Trophoblast cell (in vitro differentiated cells and primary cell): ENCODE data around the gene DBF4B.

ENCODE experiments used
- DNase-seq, 2 donors: peaks; one replicate each; pipeline ENCODE4 v3.0.0-alpha.2; 2016
- H2AFZ ChIP-seq: 2 replicates; pipeline ENCODE4 v1.6.1; 2013; ENCODE audit warnings: low read length, moderate library complexity, mild to moderate bottlenecking; ENCODE audit not compliant: insufficient read depth, poor library complexity
- H2AK5ac ChIP-seq: 2 replicates; pipeline ENCODE4 v1.6.1; 2013; ENCODE audit warnings: mild to moderate bottlenecking, low read length
- H2BK120ac ChIP-seq: 2 replicates; pipeline ENCODE4 v1.6.1; 2013; ENCODE audit warnings: low read length, mild to moderate bottlenecking, moderate library complexity; ENCODE audit not compliant: insufficient read depth, poor library complexity
- H2BK12ac ChIP-seq: 2 replicates; pipeline ENCODE4 v1.6.1; 2013; ENCODE audit warnings: mild to moderate bottlenecking, low read length, moderate library complexity
- H2BK5ac ChIP-seq: 2 replicates; pipeline ENCODE4 v1.6.1; 2013; ENCODE audit warnings: low read length, low read depth, moderate library complexity, mild to moderate bottlenecking; ENCODE audit not compliant: poor library complexity
- H3K14ac ChIP-seq: 2 replicates; pipeline ENCODE4 v1.6.1; 2013; ENCODE audit warnings: mild to moderate bottlenecking, low read length
- H3K18ac ChIP-seq: 2 replicates; pipeline ENCODE4 v1.6.1; 2013; ENCODE audit warnings: mild to moderate bottlenecking, low read length
- H3K23ac ChIP-seq: 2 replicates; pipeline ENCODE4 v1.6.1; 2013; ENCODE audit warnings: low read length
- H3K27ac ChIP-seq: 2 replicates; pipeline ENCODE4 v1.5.1; 2013; ENCODE audit warnings: low read depth, mild to moderate bottlenecking, inconsistent platforms, low read length, moderate library complexity
- H3K27me3 ChIP-seq: 2 replicates; pipeline ENCODE4 v1.6.1; 2013; ENCODE audit warnings: inconsistent platforms, mild to moderate bottlenecking, low read length, moderate library complexity; ENCODE audit not compliant: insufficient read depth
- H3K36me3 ChIP-seq, 2 experiments: 1 replicate in 1 of 2; 2 replicates in 1 of 2; pipeline ENCODE4 v1.6.1; 2013; ENCODE audit warnings: low read length in 2 of 2, mild to moderate bottlenecking in 2 of 2, moderate library complexity in 1 of 2; ENCODE audit not compliant: insufficient read depth in 2 of 2, control insufficient read depth in 1 of 2
- H3K4ac ChIP-seq: 2 replicates; pipeline ENCODE4 v1.6.1; 2013; ENCODE audit warnings: low read depth, mild to moderate bottlenecking, low read length, moderate library complexity
- H3K4me1 ChIP-seq, 2 experiments: 1 replicate in 1 of 2; 2 replicates in 1 of 2; pipeline ENCODE4 v1.6.1; 2013; ENCODE audit warnings: low read length in 2 of 2, mild to moderate bottlenecking in 2 of 2, moderate library complexity in 1 of 2; ENCODE audit not compliant: insufficient read depth in 2 of 2, control insufficient read depth in 1 of 2
- H3K4me2 ChIP-seq: 2 replicates; pipeline ENCODE4 v1.6.1; 2013; ENCODE audit warnings: inconsistent platforms, mild to moderate bottlenecking, low read length, moderate library complexity
- H3K4me3 ChIP-seq: 2 replicates; pipeline ENCODE4 v1.5.1; 2013; ENCODE audit warnings: mild to moderate bottlenecking, low read depth, low read length, inconsistent platforms
- H3K79me1 ChIP-seq: one replicate; pipeline ENCODE4 v1.6.1; 2013; ENCODE audit warnings: low read length
- H3K79me2 ChIP-seq: 2 replicates; pipeline ENCODE4 v1.6.1; 2013; ENCODE audit warnings: low read length, mild to moderate bottlenecking; ENCODE audit not compliant: control insufficient read depth, insufficient read depth, poor library complexity
- H3K9ac ChIP-seq: 2 replicates; pipeline ENCODE4 v1.6.1; 2013; ENCODE audit warnings: mild to moderate bottlenecking, low read length
- H3K9me3 ChIP-seq: 2 replicates; pipeline ENCODE4 v1.6.1; 2013; ENCODE audit warnings: low read depth, mild to moderate bottlenecking, control low read depth, inconsistent platforms, low read length; ENCODE audit not compliant: insufficient read depth
- H4K12ac ChIP-seq: 2 replicates; pipeline ENCODE4 v1.6.1; 2013; ENCODE audit warnings: low read depth, mild to moderate bottlenecking, low read length, moderate library complexity
- H4K8ac ChIP-seq: 2 replicates; pipeline ENCODE4 v1.6.1; 2013; ENCODE audit warnings: low read depth, mild to moderate bottlenecking, low read length, moderate library complexity
- H4K91ac ChIP-seq: one replicate; pipeline ENCODE4 v1.6.1; 2013; ENCODE audit warnings: low read depth, mild to moderate bottlenecking, low read length, moderate library complexity
- WGBS: extraction: QIAGEN DNeasy Blood & Tissue Kit; methylation state at CpG from one replicate; pipeline ENCODE4 v1.1.7; 2013; ENCODE audit warnings: missing lambda C conversion rate; ENCODE audit not compliant: insufficient read length, insufficient coverage; ENCODE audit errors: extremely low coverage; 5-methylcytosine and 5-hydroxymethylcytosine counted together

The DBF4B gene

DNA sequence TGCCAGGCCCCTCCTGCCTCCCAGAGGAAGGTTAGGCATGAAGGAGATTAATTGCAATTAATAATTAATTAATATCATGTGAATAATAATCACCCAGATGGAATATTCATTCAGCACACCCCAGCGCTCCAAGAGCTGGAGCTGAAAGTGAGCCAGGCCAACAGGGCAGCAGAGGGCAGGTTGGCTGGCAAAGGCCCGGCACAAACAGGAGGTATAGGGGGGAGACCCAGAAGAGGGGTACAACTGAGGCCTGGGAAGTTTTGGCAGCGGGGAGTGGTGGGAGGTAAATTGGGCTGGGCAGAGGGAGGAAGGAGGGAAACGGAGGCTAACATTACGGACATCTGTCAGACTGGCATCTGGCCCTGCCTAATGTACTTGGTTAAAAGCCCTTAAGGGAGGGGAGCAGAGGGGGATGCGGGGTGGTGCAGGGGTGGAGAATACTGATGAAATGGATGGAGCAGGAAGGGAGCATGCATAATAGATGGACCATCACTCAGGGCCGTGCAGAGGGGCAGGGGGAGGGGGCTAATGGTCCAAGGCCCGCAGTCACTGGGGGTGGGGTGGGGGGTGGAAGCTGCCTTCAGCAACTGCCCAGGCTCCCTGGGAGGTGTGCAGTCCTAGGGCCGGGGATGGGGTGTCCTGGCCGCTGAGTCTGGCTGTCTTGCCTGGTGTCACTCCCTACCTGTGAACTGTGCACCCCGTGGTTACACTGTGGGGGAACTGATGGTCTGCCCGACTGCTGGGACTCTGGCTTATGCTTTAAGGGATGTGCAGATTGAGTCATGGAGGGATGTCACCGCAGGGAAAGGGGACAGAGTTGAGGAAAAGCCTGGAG is 52.2 kb downstream of the DBF4B start:
- Histone ChIP-seq H2BK5ac (no peak overlapping the region), H3K36me3 (no peaks in the 10 kb centered on the region), H4K12ac (no peak overlapping the region), H3K18ac (no peak overlapping the region), H2BK12ac (no peak overlapping the region), H3K4ac (no peak overlapping the region), H3K4me3 (no peak overlapping the region), H3K27ac (no peak overlapping the region), H3K9ac (no peak overlapping the region), H2BK120ac (no peak overlapping the region), H3K4me2 (no peak overlapping the region), H2AK5ac (no peak overlapping the region), H4K8ac (no peak overlapping the region), H3K27me3 (peaks cover 23% of the 10 kb centered on the region), H3K4me1 (peaks cover 3 to 5% of the 10 kb centered on the region in 2 experiments), H2AFZ (no peak overlapping the region), H3K9me3 (peaks cover 2% of the 10 kb centered on the region), H3K14ac (no peak overlapping the region), H4K91ac (no peak overlapping the region), H3K23ac (no peak overlapping the region), H3K79me2 (no peaks in the 10 kb centered on the region), H3K79me1 (no peaks in the 10 kb centered on the region)
- no CpG with 5 or more reads among the region's 13 CpGs for WGBS
- DNase-seq = no peak

DNA sequence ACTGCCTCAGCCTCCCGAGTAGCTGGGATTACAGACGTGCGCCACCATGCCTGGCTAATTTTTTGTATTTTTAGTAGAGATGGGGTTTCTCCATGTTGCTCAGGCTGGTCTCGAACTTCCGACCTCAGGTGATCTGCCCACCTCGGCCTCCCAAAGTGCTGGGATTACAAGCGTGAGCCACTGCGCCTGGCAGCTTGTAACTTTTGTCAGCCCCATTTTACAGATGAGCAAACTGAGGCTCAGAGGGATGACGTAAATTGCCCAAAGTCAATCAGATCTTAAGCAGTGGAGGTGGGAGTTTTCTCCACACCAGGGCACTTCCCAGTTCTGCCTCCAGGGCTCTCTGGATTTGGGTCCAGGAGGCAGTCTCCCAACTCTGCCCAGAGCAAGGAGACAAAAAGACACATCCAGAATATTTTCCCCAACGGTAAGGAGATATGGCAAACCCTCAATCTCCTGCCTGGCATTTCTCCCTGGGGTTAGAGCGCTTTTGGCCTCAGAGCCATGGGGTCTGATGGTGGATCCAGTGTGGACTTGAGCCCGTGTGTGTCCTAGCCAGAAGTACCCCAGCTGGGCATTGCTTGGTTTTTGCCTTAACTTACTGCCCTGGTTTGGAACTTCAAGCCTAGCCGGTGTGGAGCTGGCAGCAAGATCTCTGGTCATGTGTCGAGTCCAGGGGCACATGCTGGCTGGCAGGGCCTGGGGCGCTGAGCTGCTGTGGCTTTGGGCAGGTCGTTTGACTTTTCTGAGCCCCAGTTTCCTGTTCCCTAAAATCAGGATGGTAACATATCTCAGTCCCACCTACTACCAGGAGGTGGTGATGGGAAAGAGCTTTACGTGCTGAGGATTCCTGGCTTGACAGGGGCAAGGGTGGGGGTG is 53.7 kb downstream of the DBF4B start:
- no peak overlapping the region for H3K27ac ChIP-seq
- H2AFZ ChIP-seq = no peak overlapping the region
- H2BK5ac ChIP-seq = no peak overlapping the region
- no peak overlapping the region for H2BK12ac ChIP-seq
- H3K4ac ChIP-seq = no peak overlapping the region
- no peak overlapping the region for H2AK5ac ChIP-seq
- DNase-seq = no peak
- H4K91ac ChIP-seq = no peak overlapping the region
- H3K36me3 ChIP-seq = no peaks in the 10 kb centered on the region
- no peaks in the 10 kb centered on the region for H3K79me1 ChIP-seq
- H3K9me3 ChIP-seq = peaks cover 2% of the 10 kb centered on the region
- H3K79me2 ChIP-seq = no peaks in the 10 kb centered on the region
- H2BK120ac ChIP-seq = no peak overlapping the region
- H3K4me2 ChIP-seq = no peak overlapping the region
- no peak overlapping the region for H4K12ac ChIP-seq
- peaks cover 23% of the 10 kb centered on the region for H3K27me3 ChIP-seq
- no peak overlapping the region for H3K23ac ChIP-seq
- H3K9ac ChIP-seq = no peak overlapping the region
- no peak overlapping the region for H3K4me3 ChIP-seq
- H3K14ac ChIP-seq = no peak overlapping the region
- WGBS = no CpG with 5 or more reads among the region's 17 CpGs
- H4K8ac ChIP-seq = no peak overlapping the region
- no peak overlapping the region for H3K18ac ChIP-seq
- peaks cover 3 to 5% of the 10 kb centered on the region in 2 experiments for H3K4me1 ChIP-seq

DNA sequence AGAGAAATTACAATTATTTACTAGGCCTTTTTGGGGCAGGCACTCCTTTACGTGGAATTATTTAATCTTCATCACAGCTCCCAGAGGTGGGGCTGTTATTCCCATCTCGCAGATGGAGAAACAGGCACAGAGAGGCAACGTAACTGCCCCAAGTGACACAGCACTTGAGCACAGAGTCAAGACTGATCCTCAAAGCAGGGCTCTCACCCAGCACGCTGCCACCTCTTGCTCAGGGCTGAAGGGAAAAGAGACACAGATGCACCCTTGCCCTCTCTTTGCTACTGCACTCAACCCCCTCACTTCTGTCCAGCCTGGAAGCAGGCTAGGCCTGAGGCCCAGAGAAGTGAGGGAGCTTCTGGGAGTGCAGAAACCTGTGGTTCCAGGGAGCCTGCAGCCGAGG is 54.7 kb downstream of the DBF4B start:
- Histone ChIP-seq H2BK5ac (no peak overlapping the region), H4K8ac (no peak overlapping the region), H4K12ac (no peak overlapping the region), H2BK120ac (no peak overlapping the region), H3K79me1 (no peaks in the 10 kb centered on the region), H3K4me2 (no peak overlapping the region), H3K4me1 (peaks cover 3 to 5% of the 10 kb centered on the region in 2 experiments), H3K4ac (no peak overlapping the region), H3K9me3 (no peaks in the 10 kb centered on the region), H3K27ac (no peak overlapping the region), H3K4me3 (no peak overlapping the region), H3K18ac (no peak overlapping the region), H3K14ac (no peak overlapping the region), H2AK5ac (no peak overlapping the region), H3K9ac (no peak overlapping the region), H2AFZ (no peak overlapping the region), H3K23ac (no peak overlapping the region), H4K91ac (no peak overlapping the region), H2BK12ac (no peak overlapping the region), H3K36me3 (no peaks in the 10 kb centered on the region), H3K27me3 (peaks cover 15% of the 10 kb centered on the region), H3K79me2 (no peaks in the 10 kb centered on the region)
- DNase-seq = no peak
- no CpG with 5 or more reads among the region's 5 CpGs for WGBS

DNA sequence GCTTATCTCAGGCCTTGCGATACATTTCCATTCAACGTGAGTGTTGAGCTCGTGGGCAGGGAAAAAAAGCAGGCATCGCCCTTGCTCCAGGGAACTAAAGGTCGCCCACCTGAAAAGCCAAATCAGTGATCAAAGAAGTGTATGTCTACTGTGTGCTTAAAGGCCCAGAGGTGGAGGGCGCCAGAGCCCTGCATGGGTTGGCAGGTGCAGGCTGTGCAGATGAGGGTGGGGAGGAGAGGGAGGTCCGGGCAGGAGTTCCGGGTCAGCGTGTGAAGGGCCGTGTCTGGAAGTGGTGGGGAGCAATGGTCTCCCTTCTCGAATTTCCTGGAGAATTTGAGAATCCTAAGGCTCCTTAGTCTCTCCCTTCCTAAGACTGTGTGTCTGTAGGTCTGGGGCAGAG is 57.5 kb downstream of the DBF4B start:
- Histone ChIP-seq H3K14ac (no peak overlapping the region), H3K27me3 (no peaks in the 10 kb centered on the region), H2BK120ac (no peak overlapping the region), H3K27ac (no peak overlapping the region), H3K79me1 (no peaks in the 10 kb centered on the region), H3K79me2 (no peaks in the 10 kb centered on the region), H3K4me1 (no peaks in the 10 kb centered on the region), H3K9me3 (no peaks in the 10 kb centered on the region), H2BK5ac (no peak overlapping the region), H3K23ac (no peak overlapping the region), H3K36me3 (no peaks in the 10 kb centered on the region), H3K4me3 (no peak overlapping the region), H3K4ac (no peak overlapping the region), H4K12ac (no peak overlapping the region), H4K91ac (no peak overlapping the region), H4K8ac (no peak overlapping the region), H2BK12ac (no peak overlapping the region), H3K9ac (no peak overlapping the region), H2AK5ac (no peak overlapping the region), H3K18ac (no peak overlapping the region), H2AFZ (no peak overlapping the region), H3K4me2 (no peak overlapping the region)
- no peak for DNase-seq
- no CpG with 5 or more reads among the region's 11 CpGs for WGBS
